Non-pigmented ciliary epithelial cell (primary cell): ENCODE measurements around the gene PPP1R1B.

Experiments used
- DNase-seq: peaks from one replicate; pipeline ENCODE4 v3.0.0-alpha.2; 2010; ENCODE audit warnings: low read depth

PPP1R1B gene

GRCh38 chr17:39633570-39634183 lies 6.9 kb downstream of the PPP1R1B start:
- no peak for DNase-seq

GRCh38 chr17:39634384-39634871 lies 7.7 kb downstream of the PPP1R1B start:
- no peak for DNase-seq

GRCh38 chr17:39635614-39636176 lies 8.9 kb downstream of the PPP1R1B start:
- DNase-seq: no peak

GRCh38 chr17:39636587-39636926 lies 9.8 kb downstream of the PPP1R1B start:
- no peak for DNase-seq

- peak; percentile 46 for DNase-seq
Measured at GRCh38 chr17:39636927-39637736, 10.4 kb downstream of the PPP1R1B start, which contains the start of gene STARD3. TSS of gene STARD3 (plus strand) at chr17:39637144. CDS start at chr17:39653532, 16,388 bp downstream.

GRCh38 chr17:39638317-39638716 lies 11.6 kb downstream of the PPP1R1B start:
- no peak for DNase-seq

- no peak for DNase-seq
Measured at GRCh38 chr17:39639043-39639442, 12.3 kb downstream of the PPP1R1B start.

- no peak for DNase-seq
Measured at GRCh38 chr17:39639566-39640458, 13.1 kb downstream of the PPP1R1B start.

GRCh38 chr17:39640591-39641031 lies 13.9 kb downstream of the PPP1R1B start:
- DNase-seq: no peak

- DNase-seq: no peak
Measured at GRCh38 chr17:39641097-39641496, 14.3 kb downstream of the PPP1R1B start.

- no peak for DNase-seq
Measured at GRCh38 chr17:39641883-39642282, 15.1 kb downstream of the PPP1R1B start.

- no peak for DNase-seq
Measured at GRCh38 chr17:39642291-39643074, 15.7 kb downstream of the PPP1R1B start.

GRCh38 chr17:39643271-39643670 lies 16.5 kb downstream of the PPP1R1B start:
- no peak for DNase-seq

GRCh38 chr17:39647256-39647655 lies 20.5 kb downstream of the PPP1R1B start:
- DNase-seq: no peak

- DNase-seq: no peak
Measured at GRCh38 chr17:39648616-39649366, 22.0 kb downstream of the PPP1R1B start.

- no peak for DNase-seq
Measured at GRCh38 chr17:39650121-39650579, 23.4 kb downstream of the PPP1R1B start.

- no peak for DNase-seq
Measured at GRCh38 chr17:39651923-39652586, 25.3 kb downstream of the PPP1R1B start.

GRCh38 chr17:39652587-39653315 lies 26.0 kb downstream of the PPP1R1B start:
- DNase-seq: no peak

GRCh38 chr17:39653316-39653661 lies 26.5 kb downstream of the PPP1R1B start:
- DNase-seq: no peak
